Gastrocnemius medialis (tissue), 4 donors: ENCODE results near the gene PLAAT5.

Source experiments
- CTCF ChIP-seq, 5 experiments: fragments of 450-650 bp in 3 of 5; fragments of 200-600 bp in 2 of 5; sonication (generic) in 2 of 5; IDR thresholded peaks in 4 of 5; conservative IDR thresholded peaks in 1 of 5; 1 replicate in 4 of 5; 2 replicates in 1 of 5; pipeline ENCODE4 v1.5.1; 2016 to 2019; ENCODE audit warnings: antibody characterized with exemption in 5 of 5, mild to moderate bottlenecking in 3 of 5, moderate library complexity in 3 of 5
- POLR2A ChIP-seq, 2 donors: fragments of 450-650 bp; IDR thresholded peaks; one replicate each; pipeline ENCODE4 v1.6.1; 2017; ENCODE audit warnings: antibody characterized with exemption in 2 of 2, mild to moderate bottlenecking in 2 of 2, moderate library complexity in 2 of 2

GRCh38 chr11:63462137-63462536 lies 28.8 kb downstream of the PLAAT5 start:
- TF ChIP-seq CTCF (IDR thresholded peaks at IDR 0.05 in 4 of 5, conservative IDR thresholded peaks at IDR 0.05 in 1 of 5) (no peak), POLR2A (IDR thresholded peaks at IDR 0.05) (no peak)
